HL-60 (cell line): Measurements from ENCODE around the gene RFX8.

Source experiments
- CTCF ChIP-seq: IDR thresholded peaks from one replicate; pipeline ENCODE4 v1.5.1; 2011; ENCODE audit warnings: low read length, control low read depth, inconsistent platforms; ENCODE audit not compliant: insufficient read depth
- GABPA ChIP-seq: IDR thresholded peaks from 2 replicates; pipeline ENCODE4 v1.6.1; 2012; ENCODE audit warnings: low read depth
- POLR2AphosphoS5 ChIP-seq: IDR thresholded peaks from 2 replicates; pipeline ENCODE4 v1.6.1; 2012; ENCODE audit warnings: low read depth
- REST ChIP-seq: IDR thresholded peaks from 2 replicates; pipeline ENCODE4 v1.6.1; 2012; ENCODE audit warnings: low read depth; ENCODE audit not compliant: insufficient replicate concordance
- SPI1 ChIP-seq: IDR thresholded peaks from 2 replicates; pipeline ENCODE4 v1.6.1; 2012; ENCODE audit warnings: low read depth, mild to moderate bottlenecking, borderline replicate concordance

- no peak for TF ChIP-seq CTCF
- TF ChIP-seq POLR2AphosphoS5: no peak
- no peak for TF ChIP-seq GABPA
- TF ChIP-seq SPI1: no peak
- no peak for TF ChIP-seq REST
Observed at GRCh38 chr2:101473591-101473910, 1.4 kb downstream of the RFX8 start.
